Stimulated activated CD4-positive, alpha-beta T cell treated with anti-CD3 and anti-CD28 coated beads, Interleukin-12 subunit alpha, Interleukin-12 subunit beta, amount 100 ng/mL, for 4 hours (primary cell): ENCODE results near the gene NR4A3.

Experiments
- DNase-seq: peaks from one replicate; pipeline ENCODE4 v3.0.0-alpha.2; 2020

The NR4A3 gene

DNA sequence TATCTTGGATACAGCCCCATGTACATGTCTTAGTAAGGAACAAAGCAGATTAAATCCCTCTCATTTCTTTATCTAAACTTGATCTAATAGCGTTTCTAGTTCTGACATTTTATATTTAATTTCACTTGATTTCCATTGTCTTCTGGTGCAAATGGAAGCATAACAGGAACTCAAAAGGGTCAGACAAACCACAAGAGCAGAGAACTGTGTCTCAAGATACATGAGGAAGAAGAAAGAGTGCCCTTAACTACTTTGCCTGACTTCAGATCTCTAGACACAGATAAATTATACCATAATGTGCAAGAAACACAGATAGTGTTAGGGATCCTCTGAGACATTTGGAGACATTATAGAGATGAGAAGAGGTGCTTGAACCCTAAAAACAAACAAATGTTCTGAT is 64.1 kb downstream of the NR4A3 start:
- no peak for DNase-seq

DNA sequence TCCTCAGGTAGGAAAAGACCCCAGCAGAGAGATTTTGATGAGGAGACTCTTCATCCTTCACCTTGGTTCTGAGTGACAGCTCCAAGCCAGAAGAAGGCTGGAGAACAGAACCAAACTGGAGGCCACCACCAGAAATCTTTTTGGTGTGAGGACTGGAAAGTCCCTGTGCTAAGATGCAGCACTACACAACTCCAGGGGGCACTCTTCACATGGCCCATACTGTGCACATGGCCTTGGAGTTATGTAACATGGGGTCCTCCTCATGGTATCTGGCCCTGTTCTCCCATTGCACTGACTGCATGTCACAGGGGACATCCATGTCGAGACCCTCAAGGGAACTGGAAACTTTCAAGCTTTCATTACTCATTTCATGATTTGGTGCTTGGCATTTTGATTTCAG is 67.4 kb downstream of the NR4A3 start:
- no peak for DNase-seq

DNA sequence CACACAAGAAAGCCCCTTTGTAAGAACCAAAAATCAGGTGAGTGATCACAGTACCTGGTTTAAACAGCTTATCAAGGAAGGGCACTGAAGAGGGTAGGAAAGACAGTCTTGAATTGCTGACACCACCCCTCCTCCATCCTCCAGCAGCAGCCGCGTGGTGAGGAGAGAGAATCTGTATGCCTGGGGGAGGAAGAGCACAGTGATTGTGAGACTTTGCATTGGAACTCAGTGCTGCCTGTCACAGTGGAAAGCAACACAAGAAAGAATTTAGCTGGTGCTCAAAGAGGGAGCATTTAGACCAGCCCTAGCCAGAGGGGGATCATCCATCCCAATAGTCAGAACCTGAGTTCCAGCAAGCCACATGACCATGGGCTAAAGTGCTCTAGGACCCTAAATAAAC is 73.1 kb downstream of the NR4A3 start:
- DNase-seq: no peak

DNA sequence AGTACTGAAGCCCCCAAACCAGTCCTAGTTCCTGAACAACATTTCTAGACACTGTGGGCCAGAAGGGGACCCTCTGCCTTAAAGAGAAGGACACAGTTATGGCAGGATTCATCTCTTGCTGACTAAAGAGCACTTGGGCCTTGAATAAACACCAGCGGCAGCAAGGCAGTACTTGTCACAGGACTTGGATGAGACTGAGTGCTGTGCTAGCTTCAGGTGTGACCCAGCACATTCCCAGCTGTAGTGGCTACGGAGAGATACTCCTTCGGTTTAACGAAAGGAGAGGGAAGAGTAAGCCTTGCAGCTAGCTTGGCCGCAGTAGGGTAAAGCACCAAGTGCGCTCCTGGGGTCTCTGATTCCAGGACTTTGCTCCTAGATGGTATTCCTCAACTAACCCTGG is 73.8 kb downstream of the NR4A3 start:
- no peak for DNase-seq

DNA sequence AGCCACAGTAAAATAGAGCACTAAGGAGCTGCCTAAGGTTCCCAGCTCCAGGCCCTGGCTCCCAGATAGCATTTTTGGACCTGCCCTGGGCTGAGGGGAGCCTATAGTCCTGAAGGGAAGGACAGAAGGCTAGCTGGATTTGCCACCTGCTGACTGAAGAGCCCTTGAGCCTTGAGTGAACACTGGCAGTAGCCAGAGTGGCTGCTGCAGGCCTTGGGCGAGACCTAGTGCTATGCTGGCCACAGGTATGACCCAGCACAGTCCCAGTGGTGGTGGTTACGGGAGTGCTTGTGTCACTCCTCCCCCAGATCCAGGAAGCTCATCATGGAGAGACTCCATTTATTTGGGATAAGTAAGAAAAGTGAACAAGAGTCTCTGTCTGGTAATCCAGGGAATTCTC is 74.4 kb downstream of the NR4A3 start:
- DNase-seq: no peak

DNA sequence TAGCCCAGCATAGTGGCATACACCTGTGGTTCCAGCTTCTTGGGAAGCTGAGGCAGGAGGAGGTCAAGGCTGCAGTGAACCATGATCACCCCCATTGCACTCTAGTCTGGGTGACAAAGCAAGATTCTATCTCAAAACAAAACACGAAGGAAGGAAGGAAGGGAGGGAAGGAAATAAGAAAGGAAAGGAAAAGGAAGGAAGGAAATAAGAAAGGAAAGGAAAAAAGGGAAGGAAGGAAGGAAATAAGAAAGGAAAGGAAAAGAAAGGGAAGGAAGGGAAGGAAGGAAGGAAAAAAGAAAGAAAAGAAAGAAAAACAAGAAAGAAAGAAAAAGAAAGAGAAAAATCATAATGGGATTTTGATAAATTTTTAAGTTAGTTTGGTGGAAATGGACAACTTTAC is 81.7 kb downstream of the NR4A3 start:
- DNase-seq: no peak

DNA sequence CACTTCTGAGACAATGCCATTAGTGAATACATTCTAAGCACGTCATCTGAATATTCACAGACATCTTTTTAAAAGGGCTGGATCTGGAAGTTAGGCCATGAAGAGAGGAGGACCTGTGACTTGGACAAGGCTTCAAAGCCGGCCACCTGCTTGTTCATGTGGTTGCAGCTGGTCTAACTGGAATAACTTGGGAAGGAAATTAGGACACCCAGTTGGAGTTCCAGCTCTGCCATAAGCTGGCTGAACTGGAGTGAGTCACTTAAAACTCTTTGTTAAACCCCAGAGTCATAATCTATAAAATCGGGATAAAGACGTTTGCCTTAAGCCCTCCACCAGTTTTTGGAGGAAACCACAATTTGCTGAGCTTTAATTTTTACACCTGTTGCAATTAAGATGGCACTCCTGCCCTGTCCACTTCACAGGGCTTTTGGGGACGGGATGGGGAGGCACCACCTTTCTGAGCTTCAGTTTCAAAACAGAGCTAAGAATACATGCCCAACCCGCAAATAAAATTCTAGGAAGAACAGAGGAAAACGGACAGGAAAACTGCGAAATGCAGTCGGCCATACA is 84.2 kb downstream of the NR4A3 start:
- no peak for DNase-seq

DNA sequence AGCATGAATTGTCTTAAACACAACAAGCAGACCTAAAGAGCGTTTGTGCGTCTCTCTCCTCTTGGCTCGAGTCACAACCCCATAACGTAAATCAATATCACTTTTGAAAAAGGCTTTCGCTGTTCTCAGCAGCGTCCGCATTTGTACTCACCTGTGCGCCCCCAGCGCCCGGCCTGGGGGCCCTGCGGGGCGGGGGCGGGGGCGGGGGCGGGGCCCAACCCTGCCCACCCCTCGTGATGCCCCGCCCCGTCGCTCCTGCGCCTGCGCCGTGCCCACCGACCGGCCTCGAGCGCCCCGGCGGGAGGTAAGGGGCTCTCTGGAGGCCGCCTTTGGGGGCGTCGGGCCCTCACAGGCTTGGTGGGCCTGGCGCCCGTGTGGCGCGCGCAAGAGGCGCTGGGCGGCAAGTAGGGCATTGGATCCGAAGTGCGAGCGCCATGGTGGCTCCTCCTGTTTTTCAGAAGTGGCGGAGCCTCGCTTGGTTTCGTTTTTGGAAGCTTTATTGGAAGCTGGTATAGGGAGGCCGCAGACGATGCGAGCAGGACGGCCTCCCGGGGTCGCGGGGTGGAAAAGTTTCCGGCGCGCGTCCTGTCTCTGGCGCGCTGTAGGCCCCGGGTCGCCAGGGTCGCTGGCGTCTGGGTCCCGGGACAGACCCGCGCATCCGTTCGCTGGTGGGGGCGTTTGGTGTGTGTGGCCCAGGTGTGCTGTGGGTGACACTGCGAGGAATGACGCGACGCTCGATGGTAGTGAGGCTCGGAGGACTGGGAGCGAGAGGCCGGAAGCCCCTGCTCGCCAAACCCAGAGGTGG is 84.9 kb downstream of the NR4A3 start, which contains the start of gene STX17:
TSS of gene STX17 (plus strand) at position 252 of the 805 bp plus-strand sequence. CDS start 8,586 bp downstream, outside the sequence.
- DNase-seq: peak; percentile 81

DNA sequence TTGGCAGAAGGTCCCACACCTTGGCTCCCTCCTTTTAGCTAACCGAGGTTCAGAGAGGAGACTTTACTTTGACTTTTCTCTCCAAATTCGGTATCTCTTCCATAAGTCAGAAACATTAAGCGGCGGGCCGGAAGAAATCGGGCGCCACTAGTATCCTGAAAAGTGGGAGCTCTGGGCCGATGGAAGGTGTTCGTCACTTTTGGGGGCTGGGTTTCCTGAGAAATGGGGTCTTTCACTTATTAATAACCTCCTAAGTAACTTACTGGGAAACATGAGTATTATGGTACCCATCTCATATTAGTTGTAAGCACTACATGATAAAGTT is 85.5 kb downstream of the NR4A3 start:
- DNase-seq: no peak

DNA sequence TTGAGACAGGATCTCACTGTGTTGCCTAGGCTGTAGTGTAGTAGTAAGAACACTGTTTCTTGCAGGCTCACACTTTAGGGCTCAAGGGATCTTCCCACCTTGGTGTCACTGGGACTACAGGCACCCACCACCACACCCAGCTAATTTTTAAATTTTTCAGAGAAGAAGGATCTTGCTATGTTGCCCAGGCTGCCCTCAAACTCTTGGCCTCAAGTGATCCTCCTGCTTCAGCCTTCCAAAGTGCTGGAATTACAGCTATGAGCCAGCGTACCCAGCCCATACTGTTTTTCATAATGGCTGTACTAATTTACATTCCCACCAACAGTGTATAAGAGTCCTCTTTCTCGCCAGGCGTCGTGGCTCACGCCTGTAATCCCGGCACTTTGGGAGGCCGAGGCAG is 89.9 kb downstream of the NR4A3 start:
- no peak for DNase-seq
